SK-N-MC (cell line): ENCODE measurements around the gene CDH24.

Source experiments
- EZH2 ChIP-seq: fragments of 200-600 bp; sonication (generic); IDR thresholded peaks from one replicate; pipeline ENCODE4 v1.6.1; 2017; ENCODE audit warnings: antibody characterized with exemption
- FOXP2 ChIP-seq: optimal IDR thresholded peaks from 2 replicates; pipeline ENCODE3; 2011; ENCODE audit warnings: mild to moderate bottlenecking, moderate library complexity; ENCODE audit not compliant: insufficient read depth; ENCODE audit errors: extremely low read length, control extremely low read depth
- POLR2AphosphoS5 ChIP-seq: IDR thresholded peaks from 2 replicates; pipeline ENCODE4 v1.6.1; 2012; ENCODE audit warnings: mild to moderate bottlenecking, low read depth, low read length, borderline replicate concordance

- TF ChIP-seq POLR2AphosphoS5 (no peak), EZH2 (no peak), FOXP2 (no peak)
These were observed 5.9 kb downstream of the CDH24 start for GRCh38 chr14:23051141-23052057.
